CD14-positive monocyte (primary cell): ENCODE data around the gene SPATS2L. TPM values are rescaled to one million over a fixed set of nuclear protein-coding genes. Genes with fewer than 3 reads are reported as not detected.
A peak's percentile ranks its signal among the peaks of the same experiment; 100 is the strongest.

Source experiments
- DNase-seq, 3 donors: peaks; one replicate each; pipeline ENCODE4 v3.0.0-alpha.2; 2011 to 2022
- H2AFZ ChIP-seq: 2 replicates; pipeline ENCODE4 v1.6.0; 2012; ENCODE audit warnings: mild to moderate bottlenecking, low read depth, low read length, inconsistent platforms; ENCODE audit not compliant: insufficient read depth, poor library complexity, severe bottlenecking
- H3K27ac ChIP-seq, 2 donors: 1 replicate in 1 of 2; 2 replicates in 1 of 2; pipeline ENCODE4 v1.5.1; 2012 to 2013; ENCODE audit warnings: low read length in 2 of 2, control low read depth in 1 of 2, inconsistent platforms in 1 of 2, low read depth in 1 of 2, mild to moderate bottlenecking in 1 of 2
- H3K27me3 ChIP-seq, 2 donors: one replicate each; pipeline versions ENCODE4 v1.6.0 to v1.6.1; 2011 to 2013; ENCODE audit warnings: low read length in 2 of 2; ENCODE audit not compliant: control insufficient read depth in 2 of 2, insufficient read depth in 2 of 2
- H3K36me3 ChIP-seq, 2 donors: replicated peaks in 1 of 2; 1 replicate in 1 of 2; 2 replicates in 1 of 2; pipeline versions ENCODE4 v1.5.1 to v1.6.1; 2012 to 2013; ENCODE audit warnings: low read length in 2 of 2, control low read depth in 1 of 2, inconsistent platforms in 1 of 2, mild to moderate bottlenecking in 1 of 2; ENCODE audit not compliant: insufficient read depth in 2 of 2, control insufficient read depth in 1 of 2
- H3K4me1 ChIP-seq, 2 donors: 1 replicate in 1 of 2; 2 replicates in 1 of 2; pipeline versions ENCODE4 v1.5.1 to v1.6.1; 2012 to 2013; ENCODE audit warnings: low read length in 2 of 2, control low read depth in 1 of 2, inconsistent platforms in 1 of 2, mild to moderate bottlenecking in 1 of 2, moderate library complexity in 1 of 2; ENCODE audit not compliant: insufficient read depth in 2 of 2, control insufficient read depth in 1 of 2
- H3K4me2 ChIP-seq: replicated peaks from 2 replicates; pipeline ENCODE3; 2012; ENCODE audit warnings: low read length, moderate library complexity, mild to moderate bottlenecking; ENCODE audit not compliant: poor library complexity, severe bottlenecking; ENCODE audit errors: extremely low read depth
- H3K4me3 ChIP-seq, 3 experiments: fragments of 200-600 bp in 1 of 3; sonication (generic) in 1 of 3; replicated peaks in 1 of 3; 1 replicate in 2 of 3; 2 replicates in 1 of 3; pipeline ENCODE4 v1.5.1; 2011 to 2013; ENCODE audit warnings: low read length in 3 of 3, mild to moderate bottlenecking in 3 of 3, control low read depth in 2 of 3, low read depth in 2 of 3, inconsistent platforms in 1 of 3, moderate library complexity in 1 of 3
- H3K79me2 ChIP-seq: 2 replicates; pipeline ENCODE4 v1.6.0; 2012; ENCODE audit warnings: mild to moderate bottlenecking, control low read depth, inconsistent platforms, low read length, moderate library complexity; ENCODE audit not compliant: insufficient read depth
- H3K9ac ChIP-seq: 2 replicates; pipeline ENCODE4 v1.6.0; 2017; ENCODE audit warnings: low read length, mild to moderate bottlenecking; ENCODE audit not compliant: insufficient read depth, poor library complexity, severe bottlenecking
- H3K9me3 ChIP-seq, 2 donors: replicated peaks in 1 of 2; 1 replicate in 1 of 2; 2 replicates in 1 of 2; pipeline versions ENCODE4 v1.5.1 to v1.6.1; 2012 to 2013; ENCODE audit warnings: low read length in 2 of 2, control low read depth in 1 of 2; ENCODE audit not compliant: control insufficient read depth in 1 of 2, insufficient read depth in 1 of 2
- H4K20me1 ChIP-seq: 2 replicates; pipeline ENCODE4 v1.6.0; 2012; ENCODE audit warnings: mild to moderate bottlenecking, low read length, control low read depth, moderate library complexity; ENCODE audit not compliant: insufficient read depth
- H3K27ac Mint-ChIP-seq, 7 donors: one replicate each; pipeline ENCODE4 v1.8.0; 2020; ENCODE audit warnings: mild to moderate bottlenecking in 7 of 7, mixed read lengths in 7 of 7, moderate library complexity in 6 of 7, inconsistent platforms in 2 of 7
- H3K27me3 Mint-ChIP-seq, 3 donors: one replicate each; pipeline ENCODE4 v1.8.0; 2021 to 2022; ENCODE audit warnings: low read depth in 3 of 3, mild to moderate bottlenecking in 3 of 3, mixed read lengths in 3 of 3, moderate library complexity in 3 of 3, inconsistent platforms in 1 of 3
- H3K36me3 Mint-ChIP-seq, 2 donors: one replicate each; pipeline ENCODE4 v1.8.0; 2020; ENCODE audit warnings: mixed read lengths in 2 of 2, inconsistent platforms in 1 of 2, mild to moderate bottlenecking in 1 of 2
- H3K4me1 Mint-ChIP-seq: one replicate; pipeline ENCODE4 v1.8.0; 2020; ENCODE audit warnings: mild to moderate bottlenecking, mixed read lengths
- H3K4me3 Mint-ChIP-seq, 2 donors: one replicate each; pipeline ENCODE4 v1.8.0; 2020; ENCODE audit warnings: mild to moderate bottlenecking in 2 of 2, mixed read lengths in 2 of 2, moderate library complexity in 1 of 2
- H3K9me3 Mint-ChIP-seq, 7 donors: one replicate each; pipeline ENCODE4 v1.8.0; 2020 to 2022; ENCODE audit warnings: mixed read lengths in 7 of 7, mild to moderate bottlenecking in 6 of 7, moderate library complexity in 6 of 7, inconsistent platforms in 2 of 7
- WGBS: methylation state at CpG from one replicate; pipeline ENCODE4 v1.1.5; 2013; ENCODE audit warnings: missing lambda C conversion rate; ENCODE audit not compliant: insufficient coverage; 5-methylcytosine and 5-hydroxymethylcytosine counted together
- intact Hi-C, 2 donors: fragments of 100-400 bp; cut with micrococcal nuclease; formaldehyde crosslinking; loops; one replicate each; pipeline versions ENCODE4 v1.15.0 to v1.15.1; 2023
- polyA plus RNA-seq, 3 donors: library from polyadenylated mRNA; depleted of rRNA in 1 of 3; unstranded in 2 of 3; stranded (reverse) in 1 of 3; fragments of 300-500 nt in 2 of 3; fragments of >200 nt in 1 of 3; fragmentation: Illumina TruSeq in 2 of 3; gene quantifications; 1 replicate in 2 of 3; 2 replicates in 1 of 3; pipeline ENCODE4 v1.2.3, GENCODE V29; 2012 to 2021
- TF ChIP-seq, protein P1 (sequence below): fragments of 200-600 bp; IDR thresholded peaks from one replicate; pipeline ENCODE4 v1.8.0; 2022; ENCODE audit warnings: antibody characterized with exemption, mild to moderate bottlenecking

Gene SPATS2L
- polyA plus RNA-seq, 3 donors = 2.7 to 5.2 (median 3.2) TPM

DNA sequence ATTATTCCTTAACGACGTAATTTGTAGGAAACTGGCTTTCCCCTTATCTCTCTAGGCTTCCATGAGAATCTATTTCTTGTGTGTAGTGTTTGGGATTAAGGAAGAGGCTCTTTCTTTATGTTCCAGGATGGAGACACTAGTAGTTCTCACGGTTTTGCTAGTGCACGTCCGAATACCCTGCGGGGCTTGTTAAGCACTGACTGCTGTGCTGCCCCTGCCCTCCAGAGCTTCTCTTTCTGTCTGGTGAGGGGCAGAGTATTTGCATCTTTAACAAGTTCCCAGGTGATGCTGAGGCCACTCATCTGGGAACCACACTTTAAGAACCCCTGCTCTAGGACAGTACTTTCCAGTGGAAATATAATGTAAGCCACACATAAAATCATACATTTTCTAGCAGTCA is 76.4 kb downstream of the SPATS2L start:
- Histone ChIP-seq H3K79me2 (no peaks in the 10 kb centered on the region), H3K9ac (no peak overlapping the region), H3K4me3 (no peak overlapping the region), H4K20me1 (no peaks in the 10 kb centered on the region), H3K4me2 (no peak overlapping the region), H3K27me3 (no peaks in the 10 kb centered on the region), H3K36me3 (no peaks in the 10 kb centered on the region), H2AFZ (no peak overlapping the region), H3K4me1 (peaks cover 6 to 20% of the 10 kb centered on the region in 2 donors), H3K27ac (no peak overlapping the region), H3K9me3 (no peaks in the 10 kb centered on the region)
- DNase-seq = no peak
- intact Hi-C loops = no loop called here
- H3K36me3 Mint-ChIP-seq = no peaks in the 10 kb centered on the region
- H3K27me3 Mint-ChIP-seq = peaks cover 1 to 2% (median 1%) of the 10 kb centered on the region in 3 donors
- H3K4me3 Mint-ChIP-seq = no peak overlapping the region
- TF ChIP-seq, protein P1, sequence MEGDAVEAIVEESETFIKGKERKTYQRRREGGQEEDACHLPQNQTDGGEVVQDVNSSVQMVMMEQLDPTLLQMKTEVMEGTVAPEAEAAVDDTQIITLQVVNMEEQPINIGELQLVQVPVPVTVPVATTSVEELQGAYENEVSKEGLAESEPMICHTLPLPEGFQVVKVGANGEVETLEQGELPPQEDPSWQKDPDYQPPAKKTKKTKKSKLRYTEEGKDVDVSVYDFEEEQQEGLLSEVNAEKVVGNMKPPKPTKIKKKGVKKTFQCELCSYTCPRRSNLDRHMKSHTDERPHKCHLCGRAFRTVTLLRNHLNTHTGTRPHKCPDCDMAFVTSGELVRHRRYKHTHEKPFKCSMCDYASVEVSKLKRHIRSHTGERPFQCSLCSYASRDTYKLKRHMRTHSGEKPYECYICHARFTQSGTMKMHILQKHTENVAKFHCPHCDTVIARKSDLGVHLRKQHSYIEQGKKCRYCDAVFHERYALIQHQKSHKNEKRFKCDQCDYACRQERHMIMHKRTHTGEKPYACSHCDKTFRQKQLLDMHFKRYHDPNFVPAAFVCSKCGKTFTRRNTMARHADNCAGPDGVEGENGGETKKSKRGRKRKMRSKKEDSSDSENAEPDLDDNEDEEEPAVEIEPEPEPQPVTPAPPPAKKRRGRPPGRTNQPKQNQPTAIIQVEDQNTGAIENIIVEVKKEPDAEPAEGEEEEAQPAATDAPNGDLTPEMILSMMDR = no peak
- WGBS = 100% methylated on average over 4 of the region's 6 CpGs
- no peak overlapping the region for H3K27ac Mint-ChIP-seq
- H3K4me1 Mint-ChIP-seq = peaks cover 19% of the 10 kb centered on the region
- H3K9me3 Mint-ChIP-seq = peaks cover 0 to 2% (median 0%) of the 10 kb centered on the region in 7 donors

GRCh38 chr2:200383380-200384110 is 77.1 kb downstream of the SPATS2L start:
- H3K4me2 ChIP-seq = peak overlapping the region; percentile 42

More at GRCh38 chr2:200383380-200384110, 77.1 kb downstream of the SPATS2L start:
- Histone ChIP-seq H3K79me2 (no peaks in the 10 kb centered on the region), H3K27me3 (no peaks in the 10 kb centered on the region), H2AFZ (peak overlapping the region; percentile 39), H3K36me3 (no peaks in the 10 kb centered on the region), H3K4me3 (peak overlapping the region in 1 of 3 experiments; percentile 41), H4K20me1 (no peaks in the 10 kb centered on the region), H3K9ac (no peak overlapping the region), H3K9me3 (no peaks in the 10 kb centered on the region), H3K4me1 (peaks cover 6 to 20% of the 10 kb centered on the region in 2 donors), H3K27ac (peak overlapping the region in 1 of 2 donors; percentile 29)
- no peak overlapping the region for H3K4me3 Mint-ChIP-seq
- peaks cover 1 to 2% (median 1%) of the 10 kb centered on the region in 3 donors for H3K27me3 Mint-ChIP-seq
- peak overlapping the region in 2 of 7 donors; percentile 37 to 69 for H3K27ac Mint-ChIP-seq
- H3K4me1 Mint-ChIP-seq = peaks cover 19% of the 10 kb centered on the region
- H3K36me3 Mint-ChIP-seq = no peaks in the 10 kb centered on the region
- TF ChIP-seq, protein P1 = no peak
- intact Hi-C loops = no loop called here
- 75% methylated on average over 1 of the region's 6 CpGs for WGBS
- peak; percentile 25 to 63 (median 41) for DNase-seq
- H3K9me3 Mint-ChIP-seq = peaks cover 0 to 2% (median 0%) of the 10 kb centered on the region in 7 donors
